GM19035 (cell line): ENCODE results near the gene SIGLECL1.
"Not testable (repeated sequence)": the region's sequence is repeated elsewhere in the genome, so short reads cannot be mapped to it uniquely, and the experiment has no call there.

ENCODE experiments used
- ATAC-seq: cut with Tn5 transposase; IDR thresholded peaks from one replicate; pipeline ENCODE4 v1.9.1; 2021; ENCODE audit not compliant: unreplicated experiment

Gene SIGLECL1

DNA sequence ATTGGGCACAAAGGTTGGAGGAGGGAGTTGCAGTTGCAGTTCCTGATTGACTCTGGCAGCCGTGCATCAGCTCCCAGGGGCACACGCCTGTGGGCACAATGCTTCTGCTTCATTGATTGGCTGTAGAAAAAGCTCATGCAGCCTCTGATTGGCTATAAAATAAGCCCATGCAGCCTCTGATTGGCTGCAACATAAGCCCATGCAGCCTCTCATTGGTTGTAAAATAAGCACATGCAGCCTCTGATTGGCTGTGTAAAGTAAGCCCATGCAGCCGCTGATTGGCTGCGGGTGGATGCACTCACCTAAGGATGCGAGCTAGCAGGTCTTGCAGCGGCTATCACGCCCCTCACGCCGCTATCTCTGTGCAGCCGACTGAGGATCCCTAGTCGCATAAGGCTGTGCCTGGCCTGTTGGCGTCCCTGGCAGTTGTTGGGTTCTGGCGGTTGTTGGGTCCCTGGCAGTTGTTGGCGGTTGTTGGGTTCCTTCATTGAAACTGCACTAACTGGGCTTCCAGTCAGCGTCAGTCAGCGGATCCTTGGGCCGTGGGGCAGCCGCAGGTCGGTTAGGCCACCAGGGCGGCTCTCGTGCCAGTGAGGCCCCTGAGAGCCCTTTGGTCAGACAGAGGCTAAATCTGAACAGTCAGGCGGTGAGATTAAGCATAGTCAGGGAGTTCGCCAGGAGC lies at the start of gene SIGLECL1:
Gene SIGLECL1 (plus strand): TSS at position 295 of the 682 bp plus-strand sequence. CDS start 12,993 bp downstream, outside the sequence.
- no peak for ATAC-seq

DNA sequence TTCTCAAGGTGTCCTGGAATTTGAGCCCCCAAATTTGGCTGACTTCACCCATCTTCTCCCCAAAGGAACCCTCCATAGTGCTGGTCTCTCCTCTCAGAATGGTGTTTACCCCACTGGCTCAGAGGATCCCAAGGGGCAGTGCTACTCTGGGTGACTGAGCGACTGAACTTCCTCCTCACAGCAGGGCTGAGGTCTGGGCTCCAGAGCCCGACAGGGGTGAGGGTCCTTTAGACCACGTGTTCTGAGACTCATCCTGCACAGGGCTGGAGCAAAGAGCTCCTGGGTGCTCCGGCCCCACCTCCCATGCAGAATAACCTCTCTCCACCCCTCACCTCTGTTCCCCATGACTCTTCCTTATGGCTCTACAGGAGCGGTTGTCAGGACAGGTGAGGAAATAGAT lies 49.2 kb upstream of the SIGLECL1 start:
- ATAC-seq, result no peak

DNA sequence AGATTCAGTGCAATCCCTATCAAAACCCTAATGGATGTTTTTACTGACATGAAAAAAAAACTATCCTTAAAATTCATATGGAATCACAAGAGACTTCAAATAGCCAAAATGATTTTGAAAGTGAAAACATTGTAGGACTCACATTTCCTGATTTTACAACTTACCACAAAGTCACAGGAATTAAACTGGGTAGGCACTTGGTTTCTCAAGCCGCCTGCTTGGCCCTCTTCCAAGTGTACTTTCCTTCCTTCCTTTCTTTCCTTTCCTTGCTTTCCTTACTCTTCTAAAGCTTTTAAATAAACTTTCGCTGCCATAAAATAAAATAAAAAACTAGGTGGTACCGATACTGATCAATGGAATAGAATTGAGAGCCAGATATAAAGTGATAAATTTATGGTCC lies 47.0 kb upstream of the SIGLECL1 start:
- ATAC-seq, result no peak

DNA sequence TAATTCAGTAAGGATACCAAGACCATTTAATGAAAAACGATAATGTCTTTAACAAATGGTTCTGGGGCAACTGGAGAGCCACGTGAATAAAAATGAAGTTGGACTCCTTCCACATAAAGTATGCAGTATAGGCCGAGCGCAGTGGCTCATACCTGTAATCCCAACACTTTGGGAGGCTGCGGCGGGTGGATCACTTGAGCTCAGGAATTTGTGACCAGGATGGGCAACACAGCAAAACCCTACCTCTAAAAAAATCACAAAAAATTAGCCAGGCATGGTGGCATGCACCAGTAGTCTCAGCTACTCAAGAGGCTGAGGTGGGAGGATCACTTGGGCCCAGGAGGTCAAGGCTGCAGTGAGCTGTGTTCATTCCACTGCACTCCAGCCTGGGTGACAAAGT lies 46.6 kb upstream of the SIGLECL1 start:
- ATAC-seq, result no peak

DNA sequence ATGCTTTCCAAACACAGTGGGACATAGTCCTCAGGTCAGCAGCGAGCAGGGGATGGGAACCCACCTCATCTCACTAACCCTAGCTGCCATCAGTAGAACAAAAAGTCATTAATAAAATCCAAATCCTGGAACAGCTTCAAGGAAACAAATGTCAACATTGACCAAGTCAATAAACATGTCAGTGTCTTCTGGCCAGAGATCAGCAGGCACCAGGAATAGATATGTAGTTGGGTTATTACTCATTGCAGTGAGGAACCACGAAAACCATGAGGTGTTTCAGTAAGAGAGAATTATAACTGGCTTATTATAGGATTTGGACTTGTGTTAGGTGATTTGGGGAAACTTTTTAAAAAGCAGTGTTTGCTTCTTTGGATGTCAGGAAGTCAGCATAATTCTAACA lies 43.1 kb upstream of the SIGLECL1 start:
- no peak for ATAC-seq

DNA sequence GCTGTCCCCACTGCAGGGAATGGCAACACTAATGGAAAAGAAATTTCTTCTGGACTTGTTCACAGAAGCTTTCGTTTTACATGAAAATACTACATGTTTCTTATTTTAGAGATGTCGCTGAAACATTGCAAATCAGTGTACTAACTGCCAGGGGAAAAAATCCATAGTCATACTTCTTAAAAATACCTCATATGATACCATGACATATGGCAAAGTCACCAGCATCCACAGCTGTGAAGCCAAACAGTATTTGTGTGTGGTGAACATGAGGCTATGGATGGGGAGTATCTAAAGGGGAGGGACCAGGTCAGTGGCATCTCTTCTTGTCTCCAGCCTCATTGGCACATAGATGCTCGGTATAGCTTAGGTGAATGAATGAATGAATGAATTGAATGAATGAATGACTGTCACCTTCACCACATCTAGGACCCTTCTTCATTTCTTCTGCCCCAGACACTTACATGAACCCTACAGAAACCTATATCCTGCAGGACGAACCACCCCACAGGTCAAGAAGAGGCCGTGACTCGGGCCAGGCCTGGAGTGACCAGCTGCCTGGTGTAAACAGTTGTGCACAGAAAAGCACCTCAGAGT lies 40.6 kb upstream of the SIGLECL1 start:
- ATAC-seq, result no peak

DNA sequence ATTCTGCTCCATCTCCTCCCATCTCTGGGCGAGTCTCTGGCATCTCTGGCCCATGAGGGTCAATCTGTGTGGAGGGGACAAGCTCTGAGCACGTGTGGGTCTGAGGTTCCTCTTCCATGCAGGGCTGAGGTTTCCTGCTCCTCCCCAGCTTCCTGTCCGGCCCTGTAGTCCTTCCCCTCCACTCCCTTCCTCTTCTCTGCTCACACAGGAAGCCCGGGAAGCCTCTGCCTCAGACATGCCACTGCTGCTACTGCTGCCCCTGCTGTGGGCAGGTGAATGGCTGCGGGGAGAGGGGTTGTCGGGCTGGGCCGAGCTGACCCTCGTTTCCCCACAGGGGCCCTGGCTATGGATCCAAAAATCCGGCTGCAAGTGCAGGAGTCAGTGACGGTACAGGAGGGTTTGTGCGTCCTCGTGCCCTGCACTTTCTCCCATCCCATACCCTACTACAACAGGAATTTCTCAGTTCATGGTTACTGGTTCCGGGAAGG lies 40.0 kb upstream of the SIGLECL1 start:
- not testable (repeated sequence) for ATAC-seq

DNA sequence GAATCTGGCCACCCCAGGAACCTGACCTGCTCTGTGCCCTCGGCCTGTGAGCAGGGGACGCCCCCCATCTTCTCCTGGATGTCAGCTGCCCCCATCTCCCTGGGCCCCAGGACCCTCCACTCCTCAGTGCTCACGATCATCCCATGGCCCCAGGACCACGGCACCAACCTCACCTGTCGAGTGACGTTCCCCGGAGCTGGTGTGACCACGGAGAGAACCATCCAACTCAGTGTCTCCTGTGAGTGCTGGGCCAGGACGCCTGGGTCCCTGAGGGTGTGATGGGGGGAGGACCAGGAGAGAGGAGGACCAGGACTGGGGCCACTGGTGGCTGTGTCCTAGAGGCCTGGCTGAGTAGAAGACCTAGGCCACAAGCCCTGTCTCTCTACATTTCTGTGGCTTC lies 39.0 kb upstream of the SIGLECL1 start:
- ATAC-seq, result no peak

DNA sequence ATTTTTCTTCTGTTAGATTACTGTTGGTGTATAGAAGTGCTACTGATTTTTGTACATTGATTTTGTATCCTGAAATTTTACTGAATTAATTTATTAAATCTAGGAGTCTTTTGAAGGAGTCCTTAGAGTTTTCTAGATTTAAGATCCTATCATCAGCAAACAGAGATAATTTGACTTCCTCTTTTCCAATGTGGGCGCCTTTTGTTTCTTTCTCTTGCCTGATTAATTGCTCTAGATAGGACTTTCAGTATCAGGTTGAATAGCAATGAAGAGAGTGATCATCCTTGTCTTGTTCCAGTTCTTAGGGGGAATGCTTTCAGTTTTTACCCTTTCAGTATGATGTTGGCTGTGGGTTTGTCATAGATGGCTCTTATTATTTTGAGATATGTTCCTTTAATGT lies 31.6 kb upstream of the SIGLECL1 start:
- no peak for ATAC-seq

DNA sequence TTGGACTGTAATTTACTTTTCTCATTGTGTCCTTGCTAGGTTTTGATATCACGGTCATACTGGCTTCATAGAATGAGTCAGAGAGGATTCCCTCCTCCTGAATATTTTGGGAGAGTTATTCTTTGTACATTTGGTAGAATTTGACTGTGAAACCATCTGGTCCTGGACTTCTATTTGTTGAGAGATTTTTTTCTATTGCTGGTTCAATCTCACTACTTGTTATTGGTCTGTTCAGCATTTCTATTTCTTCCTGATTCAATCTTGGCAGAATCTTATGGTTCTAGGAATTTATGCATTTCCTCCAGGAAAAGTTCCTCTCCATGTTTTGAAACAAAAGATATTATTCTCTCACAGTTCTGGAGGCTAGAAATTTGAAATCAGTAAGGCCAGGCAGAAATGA lies 30.9 kb upstream of the SIGLECL1 start:
- no peak for ATAC-seq

DNA sequence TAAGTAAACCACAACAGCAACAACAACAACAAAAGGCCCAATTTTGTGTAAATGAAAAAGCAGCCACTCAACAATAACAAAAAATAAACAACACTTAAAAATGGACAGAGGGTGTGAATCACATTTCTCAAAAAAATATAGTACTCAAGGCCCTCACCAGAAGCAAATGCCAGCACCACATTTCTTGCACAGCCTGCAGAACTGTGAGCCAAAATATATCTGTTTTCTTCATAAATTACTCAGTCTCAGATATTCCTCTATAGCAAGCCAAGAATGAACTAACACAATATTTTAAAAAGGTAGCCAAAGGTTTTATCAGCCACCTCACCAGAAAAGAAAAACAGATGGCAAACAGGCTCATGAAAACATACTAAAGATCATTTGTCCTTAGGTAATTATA lies 29.9 kb upstream of the SIGLECL1 start:
- ATAC-seq, result no peak

DNA sequence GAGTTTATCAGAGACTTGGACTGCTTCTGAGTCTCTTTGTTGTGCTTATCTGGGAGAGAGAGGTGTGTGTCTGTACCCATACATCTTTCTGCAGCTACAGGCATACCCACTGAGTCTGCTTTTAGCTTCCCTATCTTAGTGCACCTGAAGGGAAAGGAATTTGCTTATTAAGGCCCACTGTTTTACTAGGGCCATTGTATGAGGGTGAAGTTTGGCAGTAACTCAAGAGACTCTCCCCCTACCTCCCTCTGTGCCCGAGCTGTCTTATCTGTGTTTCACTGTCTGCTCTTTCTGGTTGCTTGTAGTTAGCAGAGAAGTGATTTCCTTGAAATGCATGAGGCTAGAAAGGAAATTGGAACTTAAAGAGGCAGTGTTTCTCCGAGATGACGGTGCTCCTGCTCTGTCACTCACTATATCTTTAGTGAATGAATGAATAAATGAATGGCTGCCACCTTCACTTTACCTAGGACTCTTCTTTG lies 26.7 kb upstream of the SIGLECL1 start:
- no peak for ATAC-seq

DNA sequence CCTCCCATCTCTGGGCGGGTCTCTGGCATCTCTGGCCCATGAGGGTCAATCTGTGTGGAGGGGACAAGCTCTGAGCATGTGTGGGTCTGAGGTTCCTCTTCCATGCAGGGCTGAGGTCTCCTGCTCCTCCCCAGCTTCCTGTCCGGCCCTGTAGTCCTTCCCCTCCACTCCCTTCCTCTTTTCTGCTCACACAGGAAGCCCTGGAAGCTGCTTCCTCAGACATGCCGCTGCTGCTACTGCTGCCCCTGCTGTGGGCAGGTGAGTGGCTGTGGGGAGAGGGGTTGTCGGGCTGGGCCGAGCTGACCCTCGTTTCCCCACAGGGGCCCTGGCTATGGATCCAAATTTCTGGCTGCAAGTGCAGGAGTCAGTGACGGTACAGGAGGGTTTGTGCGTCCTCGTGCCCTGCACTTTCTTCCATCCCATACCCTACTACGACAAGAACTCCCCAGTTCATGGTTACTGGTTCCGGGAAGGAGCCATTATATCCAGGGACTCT lies 25.9 kb upstream of the SIGLECL1 start, which contains the start of gene CD33:
Gene CD33 (plus strand): TSS at position 183 of the 496 bp plus-strand sequence. CDS start 39 bp downstream, at position 222.
- not testable (repeated sequence) for ATAC-seq

DNA sequence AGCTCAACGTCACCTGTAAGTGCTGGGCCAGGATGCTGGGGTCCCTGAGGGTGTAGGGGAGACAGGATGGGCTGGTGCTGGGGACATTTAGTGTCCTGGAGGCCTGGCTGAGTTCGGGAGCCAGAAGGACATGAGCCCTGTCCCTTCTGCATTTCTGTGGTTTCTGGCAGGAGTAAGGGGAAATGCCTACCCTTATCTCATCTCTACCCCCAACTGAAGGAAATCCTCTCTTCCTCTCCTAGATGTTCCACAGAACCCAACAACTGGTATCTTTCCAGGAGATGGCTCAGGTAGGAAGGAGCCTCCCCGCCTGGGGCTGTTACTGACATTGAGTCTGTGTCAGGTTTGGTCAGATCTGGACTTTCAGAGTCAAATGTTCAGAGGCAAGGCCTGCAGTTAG lies 24.8 kb upstream of the SIGLECL1 start:
- no peak for ATAC-seq

DNA sequence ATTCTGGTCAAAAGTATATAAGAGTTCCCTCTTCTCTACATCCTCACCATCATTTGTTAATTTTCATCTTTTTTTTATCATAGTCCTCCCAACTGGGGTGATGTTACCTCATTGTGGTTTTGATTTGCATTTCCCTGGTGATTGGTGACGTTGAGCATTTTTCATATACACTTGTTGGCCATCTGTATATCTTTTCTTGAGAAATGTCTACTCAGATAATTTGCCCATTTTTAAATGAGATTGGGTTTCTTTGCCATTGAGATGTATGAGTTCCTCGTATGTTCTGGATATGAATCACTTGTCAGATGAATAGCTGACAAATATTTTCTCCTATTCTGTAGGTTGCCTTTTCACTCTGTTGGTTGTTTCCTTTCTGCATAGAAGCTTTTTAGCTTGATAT lies 23.6 kb upstream of the SIGLECL1 start:
- no peak for ATAC-seq

DNA sequence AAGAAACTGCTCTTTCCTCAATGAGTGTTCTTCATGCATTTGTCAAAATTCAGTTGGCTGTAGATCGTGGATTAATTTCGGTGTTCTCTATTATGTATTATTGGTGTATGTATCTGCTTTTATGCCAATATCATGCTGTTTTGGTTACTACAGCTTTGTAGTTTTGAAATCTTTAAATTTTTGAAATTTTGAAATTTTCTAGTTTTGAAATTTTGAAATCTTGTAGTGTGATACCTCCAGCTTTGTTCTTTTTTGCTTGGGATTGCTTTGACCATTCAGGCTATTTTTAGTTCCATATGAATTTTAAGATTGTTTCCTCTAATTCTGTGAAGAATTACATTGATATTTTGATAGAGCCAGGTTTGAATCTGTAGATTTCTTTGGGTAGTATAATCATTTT lies 22.9 kb upstream of the SIGLECL1 start:
- ATAC-seq, result no peak

DNA sequence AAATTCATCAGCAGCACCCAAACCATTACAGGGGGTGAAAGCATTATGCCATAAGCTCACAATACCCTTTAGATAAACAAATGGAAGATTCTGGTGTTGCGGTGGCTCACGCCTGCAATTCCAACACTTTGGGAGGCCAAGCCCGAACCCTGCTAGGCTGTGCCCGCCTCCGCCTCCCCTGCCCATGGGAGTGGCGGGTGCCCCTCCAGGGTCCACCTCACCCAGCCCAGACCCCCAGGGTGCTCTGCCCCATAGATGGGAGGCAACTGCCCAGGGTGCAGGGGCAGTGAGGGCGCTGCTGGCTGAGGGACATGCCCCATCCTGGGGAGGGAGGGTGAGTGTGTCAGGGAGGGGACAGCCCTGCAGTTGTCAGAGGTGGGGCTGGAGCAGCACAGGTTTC lies 10.0 kb upstream of the SIGLECL1 start:
- no peak for ATAC-seq

DNA sequence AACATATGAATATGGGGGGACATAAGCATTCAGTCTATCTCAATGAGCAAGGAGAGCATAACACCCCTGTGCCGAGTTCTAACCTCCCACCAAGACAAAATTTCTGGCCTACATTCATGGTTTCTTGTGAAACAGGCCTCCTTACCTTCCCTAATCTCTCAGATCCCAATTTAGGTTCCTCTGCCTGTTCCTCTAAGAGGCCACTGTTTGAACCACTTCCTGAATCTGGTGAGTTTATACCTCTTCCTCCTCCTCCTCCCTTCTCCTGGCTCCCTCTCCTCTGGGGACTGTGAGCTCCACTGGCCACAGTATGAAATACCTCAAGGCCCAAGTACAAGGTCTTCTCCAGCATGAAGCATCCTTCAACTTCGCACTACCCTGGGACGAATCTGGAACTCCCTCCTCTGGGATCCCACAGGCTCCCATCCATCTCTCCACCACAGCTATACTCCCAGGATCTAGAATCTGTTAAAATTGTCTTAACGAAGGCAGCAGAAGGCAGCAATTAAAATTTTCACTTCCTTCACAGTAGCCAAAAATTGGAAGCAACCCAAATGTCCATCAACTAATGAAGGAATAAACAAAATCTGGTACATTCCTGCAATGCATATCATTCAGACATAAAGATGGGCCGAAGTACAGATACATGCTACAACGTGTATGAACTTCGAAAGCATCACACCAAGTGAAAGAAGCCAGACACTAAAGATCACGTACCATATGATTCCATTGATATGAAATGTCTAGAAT lies 7.8 kb upstream of the SIGLECL1 start:
- no peak for ATAC-seq

DNA sequence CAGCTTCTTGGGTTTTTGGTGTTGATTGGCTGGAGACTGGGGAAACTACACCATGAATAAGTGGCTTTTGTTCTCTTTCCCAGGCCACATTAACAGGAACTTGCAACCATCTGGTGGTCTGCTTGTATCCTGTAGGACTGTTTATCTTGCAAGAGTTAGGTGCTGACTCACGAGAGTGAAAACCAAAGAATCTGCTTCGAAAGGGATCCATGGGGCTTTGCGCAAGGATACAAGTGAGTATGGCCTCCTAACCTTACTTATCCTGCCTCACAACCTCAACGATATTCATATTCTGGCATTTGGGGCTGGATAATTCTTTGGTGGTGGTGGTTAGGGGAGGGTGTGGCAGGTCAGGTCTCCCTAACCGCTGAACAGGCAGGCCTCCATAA lies 4.7 kb upstream of the SIGLECL1 start:
- ATAC-seq, result no peak

DNA sequence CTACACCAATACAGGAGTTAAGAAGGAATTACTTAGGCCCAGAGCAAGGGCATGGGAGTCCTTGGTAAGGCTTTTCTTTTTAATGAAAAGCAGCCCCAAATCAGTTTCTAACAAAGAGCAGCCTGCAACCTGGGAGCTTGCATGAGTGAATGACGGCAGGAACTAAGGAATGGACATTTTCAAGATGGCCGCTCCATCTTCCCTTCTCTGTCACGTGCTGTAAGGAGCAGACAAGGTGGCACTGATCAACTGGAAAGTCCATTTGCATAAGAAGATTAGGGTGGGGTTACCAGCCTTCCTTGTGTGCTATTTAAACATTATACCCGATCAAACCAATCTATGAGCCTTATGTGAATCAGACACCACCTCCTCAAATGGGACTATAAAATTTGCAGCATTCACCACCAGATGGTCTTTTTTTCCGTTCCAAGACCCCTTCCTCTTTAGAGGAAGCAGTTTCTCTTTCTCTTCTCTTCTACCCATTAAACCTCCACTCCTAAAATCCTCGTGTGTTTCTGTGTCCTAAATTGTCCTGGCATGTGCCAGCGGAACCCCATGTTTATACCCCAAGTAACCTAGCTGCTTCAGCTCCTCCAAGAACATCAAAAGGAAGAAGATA lies 2.8 kb upstream of the SIGLECL1 start:
- no peak for ATAC-seq

DNA sequence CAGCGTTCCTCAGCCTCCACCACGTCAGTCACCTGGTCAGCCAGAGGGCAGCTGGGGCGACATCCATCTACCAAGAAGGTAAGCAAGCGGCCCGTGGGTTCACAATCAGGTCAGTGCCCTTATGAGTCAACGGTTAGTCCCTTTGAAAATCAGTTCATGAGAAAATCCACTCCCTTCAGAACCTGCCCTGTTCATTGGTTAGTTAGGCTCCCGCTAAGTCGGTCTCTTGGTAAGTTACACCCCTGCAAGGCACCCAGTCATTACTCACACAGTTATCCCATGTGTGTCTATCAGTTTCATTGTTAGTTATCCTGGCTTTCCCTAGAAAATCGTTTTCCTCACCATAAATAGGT lies 564 bp downstream of the SIGLECL1 start:
- no peak for ATAC-seq
